Measurements from ENCODE around the gene MESP2.

DNA sequence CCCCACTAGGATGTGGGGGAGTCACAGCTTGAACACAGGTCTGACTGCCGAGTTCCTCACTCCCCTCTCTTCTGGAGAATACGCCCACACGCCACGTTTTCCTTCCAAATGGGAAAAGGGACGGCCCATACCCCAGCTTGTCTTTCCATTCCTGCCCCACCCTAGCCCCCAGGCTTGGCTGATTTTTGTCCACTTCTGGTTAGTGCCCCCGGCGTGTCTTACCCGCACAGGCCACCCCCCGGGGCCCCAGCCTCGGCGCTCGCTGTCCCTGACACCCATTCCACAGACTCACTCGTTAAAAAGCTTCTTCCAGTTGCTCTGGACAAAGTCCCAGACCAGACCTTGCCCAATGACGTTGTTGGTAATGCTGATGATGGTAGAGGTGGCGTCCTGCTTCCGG lies 14.5 kb downstream of the MESP2 start:
- TF ChIP-seq YY1 (IDR thresholded peaks at IDR 0.05; ENCODE audit: insufficient read depth, insufficient read length) = no peak
- no peak for TF ChIP-seq ZNF274 (IDR thresholded peaks at IDR 0.05; ENCODE audit: low read depth, low read length)
- TF ChIP-seq SUZ12 (IDR thresholded peaks at IDR 0.05; ENCODE audit: extremely low read depth, insufficient read depth, insufficient read length) = no peak

All from NT2/D1 (cell line).